ENCODE results near the gene NTM.

The NTM gene

DNA sequence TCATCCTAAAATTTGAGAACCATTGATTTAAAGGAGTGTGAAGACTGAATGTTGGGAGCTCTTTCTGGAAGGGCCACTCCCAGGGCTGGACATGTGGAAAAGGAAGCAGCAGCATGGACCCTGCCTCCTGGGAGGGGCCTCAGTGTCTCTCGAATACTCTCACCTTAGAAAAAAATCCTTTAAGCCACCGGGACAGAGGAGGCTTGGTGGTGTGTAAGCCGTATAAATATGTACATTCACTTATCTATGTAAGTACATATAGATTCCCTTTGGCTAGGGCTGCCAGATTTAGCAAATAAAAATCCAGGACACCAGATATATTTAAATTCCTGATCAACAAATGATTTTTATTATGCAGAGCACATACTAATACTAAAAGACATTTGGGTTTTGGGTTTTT is 17.6 kb downstream of the NTM start:
- TF ChIP-seq, protein P1, sequence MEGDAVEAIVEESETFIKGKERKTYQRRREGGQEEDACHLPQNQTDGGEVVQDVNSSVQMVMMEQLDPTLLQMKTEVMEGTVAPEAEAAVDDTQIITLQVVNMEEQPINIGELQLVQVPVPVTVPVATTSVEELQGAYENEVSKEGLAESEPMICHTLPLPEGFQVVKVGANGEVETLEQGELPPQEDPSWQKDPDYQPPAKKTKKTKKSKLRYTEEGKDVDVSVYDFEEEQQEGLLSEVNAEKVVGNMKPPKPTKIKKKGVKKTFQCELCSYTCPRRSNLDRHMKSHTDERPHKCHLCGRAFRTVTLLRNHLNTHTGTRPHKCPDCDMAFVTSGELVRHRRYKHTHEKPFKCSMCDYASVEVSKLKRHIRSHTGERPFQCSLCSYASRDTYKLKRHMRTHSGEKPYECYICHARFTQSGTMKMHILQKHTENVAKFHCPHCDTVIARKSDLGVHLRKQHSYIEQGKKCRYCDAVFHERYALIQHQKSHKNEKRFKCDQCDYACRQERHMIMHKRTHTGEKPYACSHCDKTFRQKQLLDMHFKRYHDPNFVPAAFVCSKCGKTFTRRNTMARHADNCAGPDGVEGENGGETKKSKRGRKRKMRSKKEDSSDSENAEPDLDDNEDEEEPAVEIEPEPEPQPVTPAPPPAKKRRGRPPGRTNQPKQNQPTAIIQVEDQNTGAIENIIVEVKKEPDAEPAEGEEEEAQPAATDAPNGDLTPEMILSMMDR (IDR thresholded peaks at IDR 0.05; ENCODE audit: low read depth, low read length, missing control alignments): no peak
- no peak overlapping the region for H3K4me3 ChIP-seq (ENCODE audit: low read depth, low read length)
- no peak for DNase-seq (ENCODE audit: low read depth)

GRCh38 chr11:131389582-131389981 is 19.2 kb downstream of the NTM start:
- DNase-seq (ENCODE audit: low read depth): no peak
- H3K4me3 ChIP-seq (ENCODE audit: low read depth, low read length): no peak overlapping the region
- TF ChIP-seq, protein P1 (IDR thresholded peaks at IDR 0.05; ENCODE audit: low read depth, low read length, missing control alignments): no peak

GRCh38 chr11:131391176-131391575 is 20.8 kb downstream of the NTM start:
- H3K4me3 ChIP-seq (ENCODE audit: low read depth, low read length): no peak overlapping the region
- DNase-seq (ENCODE audit: low read depth): no peak
- TF ChIP-seq, protein P1 (IDR thresholded peaks at IDR 0.05; ENCODE audit: low read depth, low read length, missing control alignments): no peak

- TF ChIP-seq, protein P1 (IDR thresholded peaks at IDR 0.05; ENCODE audit: low read depth, low read length, missing control alignments): peak; percentile 23
- no peak for DNase-seq (ENCODE audit: low read depth)
- no peak overlapping the region for H3K4me3 ChIP-seq (ENCODE audit: low read depth, low read length)
These were observed 22.3 kb downstream of the NTM start for GRCh38 chr11:131392528-131393255.

GRCh38 chr11:131393691-131394090 is 23.3 kb downstream of the NTM start:
- TF ChIP-seq, protein P1 (IDR thresholded peaks at IDR 0.05; ENCODE audit: low read depth, low read length, missing control alignments): no peak
- no peak for DNase-seq (ENCODE audit: low read depth)
- no peak overlapping the region for H3K4me3 ChIP-seq (ENCODE audit: low read depth, low read length)

DNA sequence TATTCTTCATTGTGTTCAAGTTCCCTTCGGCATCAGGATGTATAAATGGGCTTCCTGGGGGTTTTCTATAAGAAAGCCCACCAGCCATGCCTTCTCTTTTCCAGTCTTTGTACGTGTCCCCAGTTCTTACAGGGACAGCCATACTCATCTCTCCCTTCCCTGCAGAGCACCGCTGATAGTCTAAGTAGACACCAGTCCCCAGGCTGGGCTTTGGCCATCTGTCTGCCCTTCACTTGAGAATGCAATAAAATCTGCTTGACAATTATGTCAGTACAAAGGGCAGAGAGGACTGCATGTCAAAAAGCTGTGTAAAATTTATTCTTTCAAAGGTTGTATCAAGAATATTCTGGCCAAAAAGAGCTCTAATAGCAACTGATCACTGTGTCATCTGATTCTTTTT is 27.3 kb downstream of the NTM start:
- no peak for DNase-seq (ENCODE audit: low read depth)
- no peak overlapping the region for H3K4me3 ChIP-seq (ENCODE audit: low read depth, low read length)

More for the DNA sequence above, 27.3 kb downstream of the NTM start:
- TF ChIP-seq, protein P1 (IDR thresholded peaks at IDR 0.05; ENCODE audit: low read depth, low read length, missing control alignments): no peak

All from GM12864 (cell line).